ENCODE data around the gene LPAR1.

The LPAR1 gene

GRCh38 chr9:110997847-110998246 lies 40.4 kb downstream of the LPAR1 start:
- no peak for DNase-seq

- DNase-seq = no peak
Measured at GRCh38 chr9:110996436-110997220, 41.6 kb downstream of the LPAR1 start.

GRCh38 chr9:110995420-110996340 lies 42.6 kb downstream of the LPAR1 start:
- DNase-seq = no peak

- no peak for DNase-seq
Measured at GRCh38 chr9:110994771-110995241, 43.5 kb downstream of the LPAR1 start.

GRCh38 chr9:110990481-110990880 lies 47.8 kb downstream of the LPAR1 start:
- DNase-seq = no peak

GRCh38 chr9:110986529-110986928 lies 51.7 kb downstream of the LPAR1 start:
- DNase-seq = no peak

GRCh38 chr9:110984890-110985437 lies 53.3 kb downstream of the LPAR1 start:
- no peak for DNase-seq

- no peak for DNase-seq
Measured at GRCh38 chr9:110980261-110980660, 58.0 kb downstream of the LPAR1 start.

GRCh38 chr9:110979636-110980035 lies 58.6 kb downstream of the LPAR1 start:
- DNase-seq = no peak

- no peak for DNase-seq
Measured at GRCh38 chr9:110978516-110978915, 59.8 kb downstream of the LPAR1 start.

GRCh38 chr9:110977259-110977709 lies 61.0 kb downstream of the LPAR1 start:
- DNase-seq = no peak

- no peak for DNase-seq
Measured at GRCh38 chr9:110975969-110976368, 62.3 kb downstream of the LPAR1 start.

- DNase-seq = no peak
Measured at GRCh38 chr9:110975278-110975677, 63.0 kb downstream of the LPAR1 start.

- DNase-seq = no peak
Measured at GRCh38 chr9:110971705-110972104, 66.6 kb downstream of the LPAR1 start.

GRCh38 chr9:110971234-110971633 lies 67.0 kb downstream of the LPAR1 start:
- DNase-seq = no peak

- DNase-seq = no peak
Measured at GRCh38 chr9:110969971-110970386, 68.3 kb downstream of the LPAR1 start.

- no peak for DNase-seq
Measured at GRCh38 chr9:110968096-110968495, 70.2 kb downstream of the LPAR1 start.

GRCh38 chr9:110967196-110967595 lies 71.1 kb downstream of the LPAR1 start:
- DNase-seq = no peak

GRCh38 chr9:110960288-110960687 lies 78.0 kb downstream of the LPAR1 start:
- DNase-seq = no peak

- DNase-seq = no peak
Measured at GRCh38 chr9:110958847-110959246, 79.4 kb downstream of the LPAR1 start.

GRCh38 chr9:110954822-110955291 lies 83.4 kb downstream of the LPAR1 start:
- no peak for DNase-seq

GRCh38 chr9:110952540-110952859 lies 85.8 kb downstream of the LPAR1 start:
- no peak for DNase-seq

- no peak for DNase-seq
Measured at GRCh38 chr9:110951805-110952539, 86.3 kb downstream of the LPAR1 start.
